Progenitor cell of endocrine pancreas (in vitro differentiated cells): ENCODE measurements around the gene KBTBD2. TPM values are rescaled to one million over a fixed set of nuclear protein-coding genes. Genes with fewer than 3 reads are reported as not detected.
"Not testable (repeated sequence)": the region's sequence is repeated elsewhere in the genome, so short reads cannot be mapped to it uniquely, and the experiment has no call there.

Experiments used
- DNase-seq: peaks from one replicate; pipeline ENCODE4 v3.0.0; 2021; ENCODE audit warnings: low spot score; ENCODE audit not compliant: unreplicated experiment
- H3K27ac Mint-ChIP-seq: 2 replicates; pipeline ENCODE4 v1.8.0; 2021; ENCODE audit warnings: mild to moderate bottlenecking, moderate library complexity, mixed read lengths
- H3K27me3 Mint-ChIP-seq: 2 replicates; pipeline ENCODE4 v1.8.0; 2021; ENCODE audit warnings: mixed read lengths
- H3K36me3 Mint-ChIP-seq: 2 replicates; pipeline ENCODE4 v1.8.0; 2022; ENCODE audit warnings: mixed read lengths; ENCODE audit not compliant: insufficient read depth
- H3K4me1 Mint-ChIP-seq: 2 replicates; pipeline ENCODE4 v1.8.0; 2021; ENCODE audit warnings: low read depth, mixed read lengths
- H3K4me3 Mint-ChIP-seq: 2 replicates; pipeline ENCODE4 v1.8.0; 2021; ENCODE audit warnings: low read depth, mild to moderate bottlenecking, moderate library complexity, mixed read lengths
- H3K9me3 Mint-ChIP-seq: 2 replicates; pipeline ENCODE4 v1.8.0; 2021; ENCODE audit warnings: low read depth, mixed read lengths
- total RNA-seq: library from RNA; stranded (reverse); gene quantifications from 2 replicates; pipeline ENCODE4 v1.2.1, GENCODE V29; 2021
- TF ChIP-seq, protein P1 (sequence below): fragments of 200-600 bp; sonication (generic); IDR thresholded peaks from one replicate; pipeline ENCODE4 v1.5.0; 2021; ENCODE audit warnings: antibody characterized with exemption, mild to moderate bottlenecking; ENCODE audit not compliant: unreplicated experiment

KBTBD2 gene
- total RNA-seq, 1 donor from 2014 or later: 48.1 TPM

DNA sequence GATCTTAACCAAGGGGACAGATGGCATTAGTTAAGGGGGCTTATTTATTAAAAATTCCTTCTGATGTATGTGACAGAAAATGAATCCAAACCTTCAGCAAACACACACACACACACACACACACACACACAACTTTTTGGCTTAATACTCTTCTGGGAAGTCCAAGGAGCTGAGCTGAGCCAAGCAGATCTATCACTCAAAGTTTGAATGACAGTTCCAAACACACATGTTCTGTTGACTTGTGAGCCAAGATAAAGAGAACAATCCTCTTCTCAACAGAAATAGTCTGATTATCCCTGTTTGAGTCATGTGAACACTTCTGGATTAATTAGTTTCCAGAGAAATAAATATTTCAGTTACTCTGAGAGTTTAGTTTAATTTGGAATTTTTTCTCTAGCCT, 31.5 kb downstream of the KBTBD2 start:
- Mint-ChIP-seq H3K4me1 (peaks cover 13% of the 10 kb centered on the region), H3K27me3 (peaks cover 2% of the 10 kb centered on the region)

DNA sequence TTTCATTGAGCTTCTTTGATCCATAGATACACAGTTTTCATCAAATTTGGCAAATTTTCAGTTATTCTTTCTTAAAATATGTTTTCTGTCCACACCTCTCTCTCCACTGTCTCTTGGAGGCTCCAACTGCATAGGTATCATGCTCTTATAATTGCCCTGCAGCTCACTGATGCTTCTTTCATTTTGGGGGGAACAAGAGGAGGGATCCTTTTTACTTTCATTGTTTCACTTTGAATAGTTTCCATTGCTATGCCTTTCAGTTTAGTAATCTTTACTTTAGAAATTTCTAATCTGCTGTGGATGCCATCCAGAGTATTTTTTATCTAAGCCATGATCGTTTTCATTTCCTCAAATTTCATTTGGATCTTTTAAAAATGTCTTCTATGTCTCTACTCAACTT, 32.9 kb downstream of the KBTBD2 start:
- Mint-ChIP-seq H3K4me3 (no peak overlapping the region), H3K4me1 (peaks cover 13% of the 10 kb centered on the region), H3K9me3 (no peaks in the 10 kb centered on the region), H3K36me3 (peaks cover 3% of the 10 kb centered on the region), H3K27ac (no peak overlapping the region), H3K27me3 (peaks cover 2% of the 10 kb centered on the region)
- TF ChIP-seq, protein P1, sequence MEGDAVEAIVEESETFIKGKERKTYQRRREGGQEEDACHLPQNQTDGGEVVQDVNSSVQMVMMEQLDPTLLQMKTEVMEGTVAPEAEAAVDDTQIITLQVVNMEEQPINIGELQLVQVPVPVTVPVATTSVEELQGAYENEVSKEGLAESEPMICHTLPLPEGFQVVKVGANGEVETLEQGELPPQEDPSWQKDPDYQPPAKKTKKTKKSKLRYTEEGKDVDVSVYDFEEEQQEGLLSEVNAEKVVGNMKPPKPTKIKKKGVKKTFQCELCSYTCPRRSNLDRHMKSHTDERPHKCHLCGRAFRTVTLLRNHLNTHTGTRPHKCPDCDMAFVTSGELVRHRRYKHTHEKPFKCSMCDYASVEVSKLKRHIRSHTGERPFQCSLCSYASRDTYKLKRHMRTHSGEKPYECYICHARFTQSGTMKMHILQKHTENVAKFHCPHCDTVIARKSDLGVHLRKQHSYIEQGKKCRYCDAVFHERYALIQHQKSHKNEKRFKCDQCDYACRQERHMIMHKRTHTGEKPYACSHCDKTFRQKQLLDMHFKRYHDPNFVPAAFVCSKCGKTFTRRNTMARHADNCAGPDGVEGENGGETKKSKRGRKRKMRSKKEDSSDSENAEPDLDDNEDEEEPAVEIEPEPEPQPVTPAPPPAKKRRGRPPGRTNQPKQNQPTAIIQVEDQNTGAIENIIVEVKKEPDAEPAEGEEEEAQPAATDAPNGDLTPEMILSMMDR: no peak
- no peak for DNase-seq

More for the DNA sequence above, 31.5 kb downstream of the KBTBD2 start:
- Mint-ChIP-seq H3K27ac (no peak overlapping the region), H3K36me3 (peaks cover 12% of the 10 kb centered on the region), H3K4me3 (no peak overlapping the region), H3K9me3 (peaks cover 4% of the 10 kb centered on the region)
- no peak for DNase-seq
- TF ChIP-seq, protein P1: no peak

DNA sequence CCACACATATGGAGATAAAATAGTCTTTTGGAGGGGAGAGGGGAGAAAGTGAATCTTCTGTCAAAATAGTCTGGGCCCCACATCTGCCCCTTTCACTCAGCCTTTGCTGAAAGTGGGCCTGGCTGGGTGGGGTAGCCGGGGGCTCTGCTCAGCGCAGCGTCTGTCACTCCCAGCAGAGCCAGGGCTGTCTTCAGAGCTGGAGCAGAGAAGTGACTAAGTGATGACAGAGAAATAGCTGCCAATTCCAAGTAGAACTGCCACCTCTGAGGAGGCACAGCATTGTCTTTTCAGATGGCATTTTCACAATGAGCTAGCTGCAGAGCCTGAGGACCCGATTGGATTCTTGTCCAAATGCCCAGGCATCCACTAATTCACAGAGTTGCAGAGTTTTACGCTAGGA, 34.5 kb downstream of the KBTBD2 start:
- not testable (repeated sequence) for H3K9me3 Mint-ChIP-seq, DNase-seq, H3K27ac Mint-ChIP-seq, H3K4me3 Mint-ChIP-seq, H3K27me3 Mint-ChIP-seq, H3K36me3 Mint-ChIP-seq
- peaks cover 13% of the 10 kb centered on the region for H3K4me1 Mint-ChIP-seq

DNA sequence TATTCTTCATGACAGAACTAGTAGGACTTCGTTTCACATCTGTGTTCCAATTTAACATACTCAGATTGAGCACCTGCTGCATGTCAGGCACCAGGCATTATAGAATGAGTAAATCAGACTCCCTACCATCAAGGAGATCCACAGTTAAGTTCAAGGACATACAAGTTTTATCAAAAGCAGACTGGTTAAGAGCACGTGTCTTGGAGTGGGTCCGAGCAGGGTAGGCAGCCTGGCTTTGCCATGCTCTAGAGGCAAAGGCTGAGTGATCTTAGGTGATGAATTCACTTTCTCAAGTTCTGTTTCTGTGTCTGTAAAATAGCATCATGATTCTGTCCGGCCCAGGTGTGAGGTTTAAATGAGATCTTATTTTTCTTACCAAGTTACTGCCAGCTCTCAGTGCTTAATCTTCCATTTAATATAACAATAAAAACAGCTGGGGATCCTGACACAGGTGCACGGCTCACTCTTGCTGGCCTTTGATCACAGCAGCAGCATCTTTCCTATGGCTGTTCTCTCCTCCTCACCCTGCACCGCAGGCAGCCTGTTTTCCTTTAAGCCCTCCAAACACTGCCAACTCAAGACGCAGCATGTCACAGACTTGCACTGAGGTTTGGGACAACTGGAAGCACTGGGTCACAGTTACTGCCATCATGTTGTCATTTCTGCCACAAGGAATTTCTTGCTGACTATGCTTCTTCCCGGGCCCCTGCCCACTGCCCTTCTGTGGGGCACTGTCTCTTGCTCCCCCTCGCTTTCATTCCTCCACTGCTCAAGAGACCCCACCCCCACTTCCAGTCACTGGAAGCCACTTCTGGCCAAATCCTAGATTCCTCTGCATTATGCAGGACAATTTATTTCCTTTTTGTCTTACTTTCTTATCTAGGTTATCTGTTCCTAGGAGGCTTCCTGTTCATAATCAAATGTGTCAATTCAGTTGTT, 35.5 kb downstream of the KBTBD2 start:
- H3K27ac Mint-ChIP-seq: peak overlapping the region; percentile 53
- H3K36me3 Mint-ChIP-seq, DNase-seq, H3K9me3 Mint-ChIP-seq, H3K27me3 Mint-ChIP-seq, H3K4me3 Mint-ChIP-seq: not testable (repeated sequence)
- peaks cover 13% of the 10 kb centered on the region for H3K4me1 Mint-ChIP-seq

DNA sequence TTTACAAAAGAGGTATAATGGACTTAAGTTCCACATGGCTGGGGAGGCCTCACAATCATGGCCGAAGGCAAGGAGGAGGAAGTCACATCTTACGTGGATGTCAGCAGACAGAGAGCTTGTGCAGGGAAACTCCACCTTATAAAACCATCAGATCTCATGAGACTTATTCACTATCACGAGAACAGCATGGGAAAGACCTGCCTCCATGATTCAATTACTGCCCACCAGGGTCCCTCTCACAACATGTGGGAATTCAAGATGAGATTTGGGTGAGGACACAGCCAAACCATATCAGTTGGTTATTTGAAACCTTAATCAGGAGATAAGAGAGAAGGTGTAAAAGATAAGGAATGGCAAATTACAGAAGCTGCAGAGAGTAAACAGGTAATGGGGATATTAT, 40.9 kb downstream of the KBTBD2 start:
- DNase-seq, H3K4me3 Mint-ChIP-seq, H3K27ac Mint-ChIP-seq, H3K36me3 Mint-ChIP-seq, H3K9me3 Mint-ChIP-seq, H3K4me1 Mint-ChIP-seq, H3K27me3 Mint-ChIP-seq: not testable (repeated sequence)

DNA sequence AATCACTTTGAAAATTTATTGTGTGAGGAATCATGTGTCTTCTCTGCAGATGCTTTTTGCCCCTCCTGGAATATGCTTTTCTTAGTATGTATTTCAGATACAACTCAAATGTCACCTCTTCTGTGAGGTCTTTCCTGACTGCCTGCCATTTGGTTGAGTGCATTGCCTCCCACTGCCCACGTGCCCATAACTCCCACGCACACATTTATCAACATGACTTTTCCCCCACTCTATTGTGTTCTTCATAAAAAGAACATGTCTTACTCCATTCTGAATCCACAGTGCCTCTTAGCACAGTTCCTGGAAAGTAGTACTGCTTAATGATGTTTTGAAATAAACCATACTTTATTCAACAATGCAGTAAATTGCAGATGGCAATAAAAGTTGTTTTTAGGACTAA, 42.9 kb downstream of the KBTBD2 start:
- not testable (repeated sequence) for H3K4me3 Mint-ChIP-seq, H3K27ac Mint-ChIP-seq, H3K9me3 Mint-ChIP-seq, H3K4me1 Mint-ChIP-seq, DNase-seq, H3K36me3 Mint-ChIP-seq, H3K27me3 Mint-ChIP-seq

DNA sequence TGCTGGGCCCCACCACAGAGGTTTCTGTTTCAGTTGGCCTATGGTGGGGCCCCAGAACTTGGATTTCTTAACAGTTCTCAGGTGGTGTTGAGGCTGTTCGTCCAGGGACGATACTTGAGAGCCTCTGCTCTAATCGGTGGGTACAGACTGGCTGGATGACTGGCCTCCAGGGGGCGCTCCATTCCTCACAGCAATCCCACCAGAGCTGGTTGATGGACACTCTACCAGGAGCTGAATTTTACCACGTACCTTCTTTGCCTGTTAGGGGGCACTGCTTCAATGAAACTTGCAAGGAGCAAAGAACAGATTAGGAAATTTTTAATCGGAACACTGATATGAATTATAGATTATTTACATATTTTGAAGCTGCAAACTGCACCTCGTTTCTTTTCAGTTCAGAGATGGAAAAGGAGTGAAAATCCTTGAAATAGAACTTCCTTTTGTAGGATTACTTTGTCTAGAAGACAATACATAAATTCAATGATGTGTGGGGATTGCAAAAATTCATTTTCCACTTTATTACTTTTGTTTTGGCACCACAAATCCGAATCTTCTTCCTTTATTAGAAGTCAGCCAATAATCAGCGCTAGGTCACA, 44.8 kb downstream of the KBTBD2 start:
- Mint-ChIP-seq H3K9me3 (peaks cover 9% of the 10 kb centered on the region), H3K36me3 (peaks cover 1% of the 10 kb centered on the region), H3K4me3 (no peak overlapping the region), H3K27me3 (no peaks in the 10 kb centered on the region), H3K27ac (no peak overlapping the region), H3K4me1 (no peaks in the 10 kb centered on the region)
- peak; percentile 58 for DNase-seq
- TF ChIP-seq, protein P1: peak; percentile 84

DNA sequence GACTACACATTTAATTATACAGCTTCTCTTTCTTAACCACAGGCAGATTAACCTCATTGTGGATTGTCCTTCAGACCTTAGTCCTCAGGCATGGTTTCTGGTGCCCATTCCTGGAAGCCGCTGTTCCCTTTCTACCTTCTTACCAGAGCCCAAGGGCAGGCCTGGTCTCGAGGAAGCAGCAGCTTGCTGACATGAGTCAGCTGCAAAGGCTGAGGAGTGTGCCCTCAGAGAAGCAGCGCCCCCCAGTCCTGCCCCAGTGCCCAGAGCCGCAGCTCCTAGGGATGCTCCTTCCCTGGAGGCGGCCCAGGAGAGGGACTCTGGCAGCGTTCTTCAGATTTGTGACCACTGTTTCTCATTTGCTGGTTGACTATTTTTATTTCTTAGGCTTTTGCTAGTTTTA, 46.8 kb downstream of the KBTBD2 start:
- not testable (repeated sequence) for H3K36me3 Mint-ChIP-seq, H3K9me3 Mint-ChIP-seq, H3K4me3 Mint-ChIP-seq, DNase-seq, H3K27me3 Mint-ChIP-seq, H3K4me1 Mint-ChIP-seq, H3K27ac Mint-ChIP-seq

DNA sequence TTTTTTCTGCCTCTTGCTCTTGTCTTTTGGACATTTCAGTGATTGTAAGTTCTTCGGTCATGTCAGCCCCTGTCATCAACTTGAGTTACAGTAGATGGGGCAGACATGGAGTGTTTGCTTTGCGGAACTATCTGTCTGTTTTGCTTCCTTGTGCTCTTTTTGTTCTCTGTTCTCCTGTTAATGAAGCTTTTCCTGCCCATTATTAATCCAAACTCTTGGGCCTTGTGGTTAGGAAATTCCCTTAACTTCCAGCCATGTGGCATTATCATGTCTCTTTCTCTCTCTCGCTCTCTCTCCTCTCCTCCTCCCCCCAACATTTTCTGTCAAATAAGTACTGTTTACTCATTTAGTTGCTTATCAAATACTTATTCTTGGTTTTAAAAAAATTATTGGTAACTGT, 47.8 kb downstream of the KBTBD2 start:
- not testable (repeated sequence) for DNase-seq, H3K27ac Mint-ChIP-seq, H3K9me3 Mint-ChIP-seq, H3K4me3 Mint-ChIP-seq, H3K4me1 Mint-ChIP-seq, H3K27me3 Mint-ChIP-seq, H3K36me3 Mint-ChIP-seq

DNA sequence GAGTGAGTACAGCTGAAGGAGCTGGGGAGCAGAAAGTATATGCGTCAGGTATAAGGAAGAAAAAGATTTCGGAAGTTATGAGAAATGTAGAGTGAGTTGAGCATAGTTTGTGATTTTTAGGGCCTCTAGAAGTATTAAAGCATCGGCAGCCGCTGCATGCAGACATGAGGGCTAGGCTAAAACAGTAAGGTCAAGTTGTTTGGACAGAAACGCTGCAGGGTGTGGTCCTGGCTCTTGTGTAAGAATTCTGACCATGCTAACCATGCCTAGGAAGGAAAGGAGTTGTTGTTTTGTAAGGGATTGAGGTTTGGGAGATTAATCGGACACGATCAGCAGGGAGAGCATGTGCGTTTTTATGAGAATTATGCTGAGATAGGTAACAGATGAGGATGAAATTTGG, 51.7 kb downstream of the KBTBD2 start:
- not testable (repeated sequence) for H3K27ac Mint-ChIP-seq, H3K36me3 Mint-ChIP-seq, H3K27me3 Mint-ChIP-seq, H3K4me1 Mint-ChIP-seq, H3K4me3 Mint-ChIP-seq, DNase-seq, H3K9me3 Mint-ChIP-seq
